A673 (cell line): ENCODE data around the gene CENPN. TPM values are rescaled to one million over a fixed set of nuclear protein-coding genes. Genes with fewer than 3 reads are reported as not detected.

ENCODE experiments used
- BruUV-seq: library from RNA; stranded (reverse); fragments of 400-500 nt; replicated peaks from 2 replicates; lab custom pipeline; 2021; lab: Mats Ljungman, UMichigan
- CTCF ChIA-PET: fragments of 300-600 bp; sonication (Branson Sonifier 250); formaldehyde crosslinking; loops from one replicate; lab custom pipeline; 2022; ENCODE audit warnings: antibody characterized with exemption; lab: Charles Lee
- POLR2A ChIA-PET: fragments of 300-600 bp; sonication (Branson Sonifier 250); formaldehyde crosslinking; loops from one replicate; lab custom pipeline; 2022; ENCODE audit warnings: antibody characterized with exemption; ENCODE audit not compliant: low non-redundant PET; lab: Charles Lee
- DNase-seq: peaks from one replicate; pipeline ENCODE4 v3.0.0-alpha.2; 2015; ENCODE audit warnings: low spot score
- H3K27ac ChIP-seq: fragments of 200-600 bp; sonication (generic); 2 replicates; pipeline ENCODE4 v1.5.1; 2016; ENCODE audit warnings: mixed run types, low read depth, mild to moderate bottlenecking, mixed read lengths, antibody characterized with exemption, low read length; ENCODE audit not compliant: poor library complexity, severe bottlenecking
- H3K27me3 ChIP-seq: fragments of 200-600 bp; sonication (generic); replicated peaks from 2 replicates; pipeline ENCODE4 v1.6.1; 2017; ENCODE audit warnings: mixed run types, low read depth, mild to moderate bottlenecking, mixed read lengths, antibody characterized with exemption, low read length; ENCODE audit not compliant: insufficient read depth, poor library complexity
- H3K36me3 ChIP-seq: fragments of 200-600 bp; sonication (generic); 2 replicates; pipeline ENCODE4 v1.6.1; 2016; ENCODE audit warnings: mixed run types, mild to moderate bottlenecking, mixed read lengths, antibody characterized with exemption, low read length; ENCODE audit not compliant: insufficient read depth, poor library complexity, severe bottlenecking
- H3K4me1 ChIP-seq: fragments of 200-600 bp; sonication (generic); 2 replicates; pipeline ENCODE4 v1.6.1; 2017; ENCODE audit warnings: mixed run types, mild to moderate bottlenecking, mixed read lengths, antibody characterized with exemption, low read length; ENCODE audit not compliant: insufficient read depth, poor library complexity, severe bottlenecking
- H3K4me3 ChIP-seq: fragments of 200-600 bp; sonication (generic); 2 replicates; pipeline ENCODE4 v1.5.1; 2016; ENCODE audit warnings: low read depth, mixed run types, mild to moderate bottlenecking, mixed read lengths, low read length; ENCODE audit not compliant: poor library complexity, severe bottlenecking
- H3K9me3 ChIP-seq: fragments of 200-600 bp; sonication (generic); 2 replicates; pipeline ENCODE4 v1.6.1; 2016; ENCODE audit warnings: mixed run types, low read depth, mild to moderate bottlenecking, mixed read lengths, antibody characterized with exemption, low read length; ENCODE audit not compliant: poor library complexity, severe bottlenecking
- CTCF ChIP-seq: fragments of 300-800, 200-600 bp; sonication (generic); conservative IDR thresholded peaks from 2 replicates; pipeline ENCODE4 v1.5.1; 2017; ENCODE audit warnings: low read depth, mild to moderate bottlenecking, antibody characterized with exemption, low read length, moderate library complexity, mixed read lengths
- EZH2 ChIP-seq: fragments of 200-600 bp; sonication (generic); IDR thresholded peaks from 2 replicates; pipeline ENCODE4 v1.6.1; 2017; ENCODE audit warnings: borderline replicate concordance, low read depth, mild to moderate bottlenecking, mixed read lengths, antibody characterized with exemption, low read length; ENCODE audit not compliant: poor library complexity, severe bottlenecking
- intact Hi-C: fragments of 100-400 bp; cut with micrococcal nuclease; formaldehyde crosslinking; loops from one replicate; pipeline ENCODE4 v1.10.0; 2022; ENCODE audit not compliant: unreplicated experiment
- total RNA-seq: library from RNA; stranded (reverse); gene quantifications from 2 replicates; pipeline ENCODE4 v1.2.3, GENCODE V29; 2021

CENPN gene
- total RNA-seq, 1 experiment from 2014 or later, result 109 TPM

GRCh38 chr16:81008505-81008789, 1.4 kb downstream of the CENPN start:
- intact Hi-C loops, result loop anchor here (10.0 kb wide), 1 partner anchor 726 kb away; no protein-coding TSS in a partner anchor
- BruUV-seq, result no TSS peak
- peaks cover 22% of the 10 kb centered on the region for H3K4me1 ChIP-seq
- CTCF ChIA-PET, result no interaction called here
- peak overlapping the region; percentile 71 for H3K4me3 ChIP-seq
- no peaks in the 10 kb centered on the region for H3K9me3 ChIP-seq
- H3K27me3 ChIP-seq, result no peaks in the 10 kb centered on the region
- DNase-seq, result no peak
- H3K27ac ChIP-seq, result peak overlapping the region; percentile 100
- TF ChIP-seq EZH2, result no peak
- TF ChIP-seq CTCF, result no peak
- POLR2A ChIA-PET, result no interaction called here
- peaks cover 21% of the 10 kb centered on the region for H3K36me3 ChIP-seq

- intact Hi-C loops, result no loop called here
- H3K4me1 ChIP-seq, result peaks cover 6% of the 10 kb centered on the region
- H3K9me3 ChIP-seq, result no peaks in the 10 kb centered on the region
- ChIA-PET POLR2A (no interaction called here), CTCF (no interaction called here)
- no peaks in the 10 kb centered on the region for H3K27me3 ChIP-seq
- no peak for DNase-seq
- TF ChIP-seq EZH2 (no peak), CTCF (no peak)
- BruUV-seq, result no TSS peak
- peaks cover 64% of the 10 kb centered on the region for H3K36me3 ChIP-seq
- no peak overlapping the region for H3K4me3 ChIP-seq
- no peak overlapping the region for H3K27ac ChIP-seq
These were observed 6.0 kb downstream of the CENPN start for GRCh38 chr16:81012974-81013373.

- Histone ChIP-seq H3K36me3 (peaks cover 80% of the 10 kb centered on the region), H3K4me3 (no peak overlapping the region), H3K27ac (no peak overlapping the region), H3K27me3 (no peaks in the 10 kb centered on the region), H3K9me3 (no peaks in the 10 kb centered on the region), H3K4me1 (no peaks in the 10 kb centered on the region)
- no peak for DNase-seq
- intact Hi-C loops, result no loop called here
- no TSS peak for BruUV-seq
- POLR2A ChIA-PET, result no interaction called here
- TF ChIP-seq EZH2 (no peak), CTCF (no peak)
- CTCF ChIA-PET, result no interaction called here
These were observed 7.7 kb downstream of the CENPN start for GRCh38 chr16:81014672-81015071.
